OCI-LY3 (cell line): ENCODE results near the gene COBL.

Source experiments
- CTCF ChIP-seq: fragments of 200-600, 300-600 bp; sonication (generic); IDR thresholded peaks from 2 replicates; pipeline ENCODE4 v1.5.1; 2014; ENCODE audit warnings: antibody characterized with exemption, low read length, low read depth
- EZH2phosphoT487 ChIP-seq: fragments of 200-600 bp; shearing (Covaris generic); IDR thresholded peaks from 2 replicates; pipeline ENCODE4 v1.6.1; 2018; ENCODE audit warnings: antibody characterized with exemption, mixed run types, low read depth

- TF ChIP-seq CTCF (no peak), EZH2phosphoT487 (no peak)
These were observed 212.3 kb downstream of the COBL start for GRCh38 chr7:51104278-51104677.
